Keratinocyte (primary cell): ENCODE results near the gene PLCG2. TPM values are rescaled to one million over a fixed set of nuclear protein-coding genes. Genes with fewer than 3 reads are reported as not detected.

Source experiments
- DNase-seq: peaks from one replicate; pipeline ENCODE4 v3.0.0-alpha.2; 2011; ENCODE audit warnings: low read depth, missing footprints, low spot score
- FAIRE-seq: peaks from 2 replicates; lab custom pipeline; 2011; peaks lifted over from hg19 to GRCh38; lab: Jason Lieb, UNC
- H2AFZ ChIP-seq: 2 replicates; pipeline ENCODE4 v1.6.0; 2012; ENCODE audit warnings: low read length, control low read depth, inconsistent platforms; ENCODE audit not compliant: control insufficient read depth
- H3K27ac ChIP-seq: 2 replicates; pipeline ENCODE4 v1.5.1; 2011; ENCODE audit warnings: low read length; ENCODE audit not compliant: control insufficient read depth, insufficient read depth
- H3K27me3 ChIP-seq: 3 replicates; pipeline ENCODE4 v1.6.0; 2011; ENCODE audit warnings: low read length; ENCODE audit not compliant: control insufficient read depth, insufficient read depth; ENCODE audit errors: extremely low read depth
- H3K36me3 ChIP-seq, 2 experiments: 2 replicates in 1 of 2; 3 replicates in 1 of 2; pipeline ENCODE4 v1.5.1; 2011; ENCODE audit warnings: low read length in 2 of 2, mild to moderate bottlenecking in 1 of 2; ENCODE audit not compliant: control insufficient read depth in 2 of 2, insufficient read depth in 2 of 2; ENCODE audit errors: extremely low read depth in 1 of 2
- H3K4me1 ChIP-seq: 3 replicates; pipeline ENCODE4 v1.5.1; 2011; ENCODE audit warnings: low read length; ENCODE audit not compliant: control insufficient read depth, insufficient read depth; ENCODE audit errors: extremely low read depth
- H3K4me2 ChIP-seq: 3 replicates; pipeline ENCODE4 v1.6.0; 2011; ENCODE audit warnings: low read depth, low read length; ENCODE audit not compliant: control insufficient read depth, insufficient read depth; ENCODE audit errors: extremely low read depth
- H3K4me3 ChIP-seq, 3 experiments: fragments of 200-600 bp in 1 of 3; sonication (generic) in 1 of 3; 2 replicates in 2 of 3; 3 replicates in 1 of 3; pipeline ENCODE4 v1.5.1; 2011 to 2016; ENCODE audit warnings: low read length in 3 of 3, mild to moderate bottlenecking in 3 of 3, control low read depth in 2 of 3, inconsistent platforms in 1 of 3, low read depth in 1 of 3, mixed read lengths in 1 of 3, mixed run types in 1 of 3, moderate library complexity in 1 of 3; ENCODE audit not compliant: control insufficient read depth in 2 of 3, insufficient read depth in 2 of 3; ENCODE audit errors: extremely low read depth in 1 of 3
- H3K79me2 ChIP-seq: 2 replicates; pipeline ENCODE4 v1.6.0; 2012; ENCODE audit warnings: low read length; ENCODE audit not compliant: control insufficient read depth, insufficient read depth
- H3K9ac ChIP-seq: 3 replicates; pipeline ENCODE4 v1.6.0; 2011; ENCODE audit warnings: low read length; ENCODE audit not compliant: control insufficient read depth, insufficient read depth; ENCODE audit errors: extremely low read depth
- H3K9me1 ChIP-seq: 3 replicates; pipeline ENCODE4 v1.6.0; 2011; ENCODE audit warnings: low read length; ENCODE audit not compliant: control insufficient read depth, insufficient read depth; ENCODE audit errors: extremely low read depth
- H3K9me3 ChIP-seq: 2 replicates; pipeline ENCODE4 v1.5.1; 2012; ENCODE audit warnings: low read depth, low read length; ENCODE audit not compliant: control insufficient read depth
- H4K20me1 ChIP-seq: 3 replicates; pipeline ENCODE4 v1.6.0; 2011; ENCODE audit warnings: low read length; ENCODE audit not compliant: control insufficient read depth, insufficient read depth; ENCODE audit errors: extremely low read depth
- EZH2 ChIP-seq: IDR thresholded peaks from one replicate; pipeline ENCODE4 v1.6.1; 2012; ENCODE audit warnings: inconsistent platforms, mild to moderate bottlenecking, low read length, moderate library complexity
- dilution Hi-C: fragments of 300-500 bp; cut with MboI; formaldehyde crosslinking; loops from one replicate; pipeline ENCODE4 v1.7.0; 2020; ENCODE audit warnings: low sequenced_read_pairs; ENCODE audit not compliant: extremely low pct_ligation_motif_present
- polyA plus RNA-seq, 5 experiments: library from polyadenylated mRNA; depleted of rRNA in 3 of 5; stranded (reverse) in 3 of 5; stranded (forward) in 1 of 5; unstranded in 1 of 5; fragments of >200 nt; gene quantifications; 1 replicate in 1 of 5; 2 replicates in 3 of 5; 3 replicates in 1 of 5; pipeline versions ENCODE4 v1.2.1 to v1.2.3, GENCODE V29; 2011 to 2012; ENCODE audit warnings: missing spikeins in 2 of 5, low read depth in 1 of 5, low replicate concordance in 1 of 5
- TF ChIP-seq, protein P1 (sequence below), 3 experiments: IDR thresholded peaks in 1 of 3; conservative IDR thresholded peaks in 1 of 3; optimal IDR thresholded peaks in 1 of 3; 2 replicates in 2 of 3; 3 replicates in 1 of 3; pipeline versions ENCODE3 to v1.5.1; 2011; ENCODE audit warnings: low read length in 3 of 3, mild to moderate bottlenecking in 3 of 3, moderate library complexity in 2 of 3, control low read depth in 1 of 3, inconsistent platforms in 1 of 3; ENCODE audit not compliant: insufficient read depth in 2 of 3; ENCODE audit errors: extremely low read depth in 1 of 3

PLCG2 gene
- polyA plus RNA-seq, 1 donor (not counting 4 experiments of a cell fraction or from before 2014, with no cell fraction given): 3.5 TPM

DNA sequence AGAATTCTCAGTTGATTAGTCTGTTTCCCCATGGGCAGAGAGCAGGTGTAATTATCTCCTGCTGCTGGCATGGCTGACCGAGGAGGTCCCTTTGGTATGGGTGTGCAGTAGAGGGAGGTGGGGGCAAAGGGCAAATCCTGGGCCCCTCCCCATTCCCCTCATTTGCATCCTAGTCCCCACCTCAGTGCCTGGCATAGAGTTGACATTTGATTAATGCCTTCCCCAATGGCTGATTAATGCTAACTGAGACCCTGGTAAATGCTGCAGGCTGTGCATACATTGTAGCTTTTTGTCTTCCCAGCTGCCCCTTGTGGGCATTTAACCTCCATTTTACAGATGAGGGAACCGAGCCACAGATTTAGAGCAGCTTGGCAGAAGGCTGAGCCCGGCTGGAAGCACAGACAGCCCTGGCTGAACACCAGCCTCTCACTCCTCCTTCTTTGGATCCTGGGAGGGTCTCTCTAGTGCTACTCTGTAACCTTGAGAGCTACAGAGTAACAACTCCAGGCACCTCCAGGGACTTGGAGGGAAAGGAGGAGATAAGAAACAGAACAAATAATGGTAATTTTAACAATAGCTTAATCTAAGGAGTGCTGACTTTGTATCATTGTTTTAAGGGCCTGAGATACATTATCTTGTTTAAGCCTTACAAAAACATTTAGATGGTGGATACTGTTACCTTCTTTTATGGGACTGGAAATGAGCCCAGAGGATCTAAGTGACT, 5.1 kb downstream of the PLCG2 start:
- dilution Hi-C loops: no loop called here
- no peak for FAIRE-seq
- H3K27ac ChIP-seq: no peak overlapping the region

DNA sequence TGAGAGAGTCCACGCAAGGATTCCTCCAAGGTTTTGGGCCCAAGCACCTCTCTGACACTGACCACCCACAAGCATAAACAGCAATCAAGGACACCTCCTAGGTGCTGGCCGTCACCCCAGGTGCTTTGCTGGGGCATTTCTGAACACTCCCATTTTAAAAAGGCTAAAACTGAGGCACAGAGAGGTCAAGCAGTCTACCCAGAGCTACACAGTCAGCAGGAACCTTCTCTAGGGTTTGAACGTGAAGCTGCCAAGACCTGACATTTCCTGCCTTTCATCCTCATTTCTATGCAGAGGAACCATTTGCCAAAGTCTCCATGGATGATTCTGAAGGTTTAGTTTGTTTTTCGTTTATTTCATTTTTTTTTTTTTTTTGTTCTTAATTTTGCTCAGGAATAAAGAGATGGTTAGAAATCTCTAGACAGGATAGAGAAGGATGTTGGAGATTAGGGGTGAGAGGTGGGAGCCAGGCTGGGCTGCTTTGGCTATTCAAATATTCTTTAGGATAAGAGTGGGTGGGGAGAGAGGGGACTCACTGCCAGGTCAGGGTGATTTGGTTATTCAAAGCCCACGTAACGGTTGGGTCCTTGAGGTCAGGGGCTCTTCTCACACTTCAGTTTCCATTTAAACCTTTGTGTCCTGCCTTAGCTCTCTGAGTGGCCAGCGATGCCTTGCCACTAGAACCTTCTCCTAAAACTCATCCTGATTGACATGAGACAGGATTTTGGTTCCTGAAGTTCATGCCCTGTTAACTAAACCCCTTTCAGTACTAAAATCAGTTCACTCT, 6.2 kb downstream of the PLCG2 start:
- Histone ChIP-seq H3K79me2 (no peaks in the 10 kb centered on the region), H3K9me3 (no peaks in the 10 kb centered on the region), H3K27ac (no peak overlapping the region), H3K4me3 (no peak overlapping the region), H3K9ac (no peak overlapping the region), H3K27me3 (peaks cover 14% of the 10 kb centered on the region), H2AFZ (no peak overlapping the region), H3K36me3 (peaks cover 0 to 2% of the 10 kb centered on the region in 2 experiments), H4K20me1 (no peaks in the 10 kb centered on the region), H3K9me1 (no peaks in the 10 kb centered on the region), H3K4me1 (peaks cover 8% of the 10 kb centered on the region), H3K4me2 (no peak overlapping the region)
- FAIRE-seq (no peak), DNase-seq (no peak)
- dilution Hi-C loops: no loop called here
- TF ChIP-seq, protein P1, sequence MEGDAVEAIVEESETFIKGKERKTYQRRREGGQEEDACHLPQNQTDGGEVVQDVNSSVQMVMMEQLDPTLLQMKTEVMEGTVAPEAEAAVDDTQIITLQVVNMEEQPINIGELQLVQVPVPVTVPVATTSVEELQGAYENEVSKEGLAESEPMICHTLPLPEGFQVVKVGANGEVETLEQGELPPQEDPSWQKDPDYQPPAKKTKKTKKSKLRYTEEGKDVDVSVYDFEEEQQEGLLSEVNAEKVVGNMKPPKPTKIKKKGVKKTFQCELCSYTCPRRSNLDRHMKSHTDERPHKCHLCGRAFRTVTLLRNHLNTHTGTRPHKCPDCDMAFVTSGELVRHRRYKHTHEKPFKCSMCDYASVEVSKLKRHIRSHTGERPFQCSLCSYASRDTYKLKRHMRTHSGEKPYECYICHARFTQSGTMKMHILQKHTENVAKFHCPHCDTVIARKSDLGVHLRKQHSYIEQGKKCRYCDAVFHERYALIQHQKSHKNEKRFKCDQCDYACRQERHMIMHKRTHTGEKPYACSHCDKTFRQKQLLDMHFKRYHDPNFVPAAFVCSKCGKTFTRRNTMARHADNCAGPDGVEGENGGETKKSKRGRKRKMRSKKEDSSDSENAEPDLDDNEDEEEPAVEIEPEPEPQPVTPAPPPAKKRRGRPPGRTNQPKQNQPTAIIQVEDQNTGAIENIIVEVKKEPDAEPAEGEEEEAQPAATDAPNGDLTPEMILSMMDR (optimal IDR thresholded peaks at IDR 0.05 in 1 of 3, IDR thresholded peaks at IDR 0.05 in 1 of 3, conservative IDR thresholded peaks at IDR 0.05 in 1 of 3; ENCODE audit: extremely low read depth in 1 of 3, insufficient read depth in 2 of 3, low read length in 3 of 3): no peak
- TF ChIP-seq EZH2: no peak

More for the DNA sequence above, 5.1 kb downstream of the PLCG2 start:
- no peaks in the 10 kb centered on the region for H3K9me3 ChIP-seq
- H3K9ac ChIP-seq: no peak overlapping the region
- DNase-seq: no peak
- no peak overlapping the region for H3K4me3 ChIP-seq
- H3K9me1 ChIP-seq: no peaks in the 10 kb centered on the region
- H4K20me1 ChIP-seq: no peaks in the 10 kb centered on the region
- no peak overlapping the region for H2AFZ ChIP-seq
- H3K36me3 ChIP-seq: peaks cover 0 to 2% of the 10 kb centered on the region in 2 experiments
- H3K79me2 ChIP-seq: no peaks in the 10 kb centered on the region
- no peak overlapping the region for H3K4me2 ChIP-seq
- TF ChIP-seq EZH2: no peak
- TF ChIP-seq, protein P1 (optimal IDR thresholded peaks at IDR 0.05 in 1 of 3, IDR thresholded peaks at IDR 0.05 in 1 of 3, conservative IDR thresholded peaks at IDR 0.05 in 1 of 3; ENCODE audit: extremely low read depth in 1 of 3, insufficient read depth in 2 of 3, low read length in 3 of 3): no peak
- peaks cover 25% of the 10 kb centered on the region for H3K27me3 ChIP-seq
- peaks cover 12% of the 10 kb centered on the region for H3K4me1 ChIP-seq
